ENCODE data around the gene PHEX. TPM values are rescaled to one million over a fixed set of nuclear protein-coding genes. Genes with fewer than 3 reads are reported as not detected.

Gene PHEX
- total RNA-seq, 1 donor from 2014 or later, result 0.41 TPM

DNA sequence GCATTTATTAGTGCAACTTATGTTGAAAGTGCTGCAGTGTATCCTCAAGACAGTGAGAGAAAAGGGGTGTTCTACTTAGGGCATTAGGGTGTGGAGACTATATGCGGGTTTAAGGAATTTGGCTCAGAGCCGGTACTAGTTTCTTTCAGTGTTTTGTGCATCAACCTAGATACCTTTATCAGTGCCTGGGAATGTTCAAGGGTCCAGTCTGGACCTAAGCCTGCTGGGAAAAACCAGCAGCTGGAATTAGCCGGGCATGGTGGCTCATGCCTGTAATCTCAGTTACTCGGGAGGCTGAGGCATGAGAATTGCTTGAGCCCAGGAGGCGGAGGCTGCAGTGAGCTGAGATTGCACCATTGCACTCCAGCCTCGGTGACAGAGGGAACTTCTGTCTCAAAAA is 7.4 kb downstream of the PHEX start:
- DNase-seq (ENCODE audit: extremely low read depth, low read depth, low spot score), result no peak

DNA sequence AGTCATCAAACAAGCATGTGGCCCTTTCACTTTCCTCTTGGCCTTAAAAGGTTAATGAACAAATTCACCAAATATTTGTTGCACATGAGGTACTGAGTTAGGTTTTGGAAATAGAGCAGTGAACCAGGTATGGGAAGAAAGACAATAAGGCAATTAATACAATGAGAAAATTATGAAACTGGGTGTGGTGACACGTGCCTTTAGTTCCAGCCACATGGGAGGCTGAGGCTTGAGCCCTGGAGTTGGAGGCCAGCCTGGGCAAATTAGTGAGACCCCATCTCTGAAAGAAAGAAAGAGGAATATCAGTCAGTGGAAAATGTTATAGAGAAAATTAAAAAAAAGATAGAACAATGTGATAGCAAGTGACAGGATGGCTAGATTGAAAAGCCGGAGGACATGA is 8.1 kb downstream of the PHEX start:
- DNase-seq (ENCODE audit: extremely low read depth, low read depth, low spot score), result no peak

DNA sequence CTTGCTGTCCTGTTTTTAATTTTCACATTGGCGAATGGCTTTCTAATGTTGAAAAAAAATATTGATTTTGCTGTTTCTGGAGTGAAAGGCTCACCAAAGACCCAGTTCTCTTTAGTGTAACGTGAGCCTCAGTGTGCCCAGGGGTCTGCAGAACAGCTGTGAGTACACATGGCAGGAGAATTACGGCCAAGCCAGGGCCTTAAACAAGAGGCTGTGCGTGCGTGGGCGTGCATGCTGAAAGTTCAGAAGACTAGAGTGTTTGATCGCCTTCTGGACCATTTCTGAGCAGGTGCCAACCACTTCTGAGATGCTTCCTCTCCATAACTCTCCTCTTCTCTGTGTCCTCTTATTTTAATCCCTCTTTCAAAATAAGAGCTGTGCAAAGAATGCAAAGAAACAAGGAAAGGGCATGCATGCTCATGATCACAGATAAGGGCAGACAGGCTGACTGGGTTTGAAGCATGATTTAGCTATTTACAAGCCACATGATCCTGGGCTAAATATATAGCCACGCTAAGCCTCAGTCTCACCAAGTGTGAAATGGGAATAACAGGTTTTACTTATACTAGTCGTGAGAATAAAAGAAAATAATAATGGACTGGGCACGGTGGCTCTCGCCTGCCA is 9.9 kb downstream of the PHEX start:
- DNase-seq (ENCODE audit: extremely low read depth, low read depth, low spot score), result no peak

DNA sequence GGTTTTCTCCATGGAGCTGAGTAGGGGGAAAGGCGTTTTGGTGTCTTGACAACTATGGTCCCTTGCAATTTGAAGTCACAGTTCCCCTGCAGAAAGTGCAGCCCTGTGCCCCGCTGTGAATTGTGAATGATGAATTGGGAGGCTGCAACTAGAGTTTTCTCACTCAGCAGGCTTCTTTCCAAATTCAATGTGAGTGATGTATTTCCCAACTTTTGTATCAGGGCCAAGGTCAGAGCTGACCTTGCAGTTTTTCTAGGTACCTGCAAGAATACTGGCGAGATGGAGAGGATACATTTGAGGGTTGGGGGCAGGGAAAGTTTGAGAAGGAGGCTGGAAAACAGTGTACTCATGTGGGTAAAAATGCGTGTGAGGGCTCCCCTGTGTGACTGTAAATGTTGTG is 11.7 kb downstream of the PHEX start:
- DNase-seq (ENCODE audit: extremely low read depth, low read depth, low spot score), result no peak

DNA sequence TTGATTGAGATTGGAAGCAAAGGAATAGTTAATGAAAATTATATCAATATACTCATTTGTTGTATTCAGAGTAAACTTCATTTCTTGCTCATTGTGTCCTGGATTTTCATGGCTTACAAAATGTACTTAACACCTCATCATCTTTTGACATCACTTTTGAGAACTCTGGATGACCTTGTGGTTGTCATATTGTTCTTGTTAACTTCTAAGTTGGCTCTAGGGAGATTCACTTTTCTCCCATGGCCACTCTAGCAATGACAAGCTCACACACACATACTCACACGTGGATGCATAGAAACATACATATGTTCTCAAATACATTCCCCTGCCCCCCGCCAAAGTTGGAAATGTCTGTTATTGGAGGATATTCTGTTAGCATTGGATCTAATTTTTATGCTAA is 15.3 kb downstream of the PHEX start:
- no peak for DNase-seq (ENCODE audit: extremely low read depth, low read depth, low spot score)

DNA sequence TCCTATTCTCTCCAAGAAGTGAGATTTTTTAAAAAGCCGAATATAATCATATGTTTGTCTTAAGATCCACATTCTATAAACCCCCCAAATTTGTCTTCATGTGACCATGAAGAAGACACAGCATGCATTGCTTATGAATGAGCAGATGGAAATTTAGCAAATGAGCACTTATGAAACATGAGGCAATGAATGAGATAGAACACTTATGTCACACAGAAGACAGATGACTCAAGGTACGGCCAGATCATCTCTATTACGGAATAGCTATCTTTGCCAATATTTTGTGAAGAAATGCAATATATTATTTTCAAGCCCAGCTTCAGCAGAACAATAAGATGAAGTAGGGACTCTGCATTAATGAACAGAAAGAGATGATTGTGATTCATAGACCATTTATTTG is 21.4 kb downstream of the PHEX start:
- DNase-seq (ENCODE audit: extremely low read depth, low read depth, low spot score), result no peak

DNA sequence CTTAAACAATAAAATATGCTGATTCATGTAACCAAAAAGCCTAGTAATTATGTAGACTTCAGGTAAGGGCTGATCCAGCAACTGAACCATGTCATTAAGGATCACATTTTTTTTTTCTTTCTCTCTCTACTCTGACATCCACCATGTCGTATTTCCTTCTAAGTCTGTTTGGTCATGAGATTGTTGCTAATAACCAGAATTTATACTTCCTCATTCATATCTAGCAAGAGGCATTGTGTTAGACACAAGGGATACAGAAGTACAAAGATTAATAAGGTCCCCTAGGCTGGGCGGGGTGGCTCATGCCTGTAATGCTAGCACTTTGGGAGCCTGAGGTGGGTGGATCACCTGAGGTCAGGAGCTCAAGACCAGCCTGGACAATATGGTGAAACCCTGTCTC is 24.1 kb downstream of the PHEX start:
- DNase-seq (ENCODE audit: extremely low read depth, low read depth, low spot score), result no peak

DNA sequence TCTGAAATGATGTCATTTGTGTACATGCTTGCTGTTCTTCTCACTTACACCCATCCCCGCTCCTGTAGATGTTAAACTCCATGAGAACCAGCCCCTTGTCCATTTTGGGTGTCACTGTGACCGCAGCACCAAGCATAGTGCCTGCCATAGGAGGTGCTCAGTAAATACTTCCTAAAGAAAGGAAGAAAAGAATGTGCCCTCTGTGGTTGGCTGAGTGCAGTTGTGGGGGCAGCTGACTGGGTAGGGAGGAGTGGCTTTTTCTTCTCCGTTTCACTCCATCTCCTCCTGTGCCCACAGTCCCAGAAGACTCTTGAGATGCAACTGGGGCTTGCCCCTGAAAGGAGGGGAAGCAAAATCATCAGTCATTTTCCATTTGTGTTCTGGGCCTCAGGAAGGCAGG is 25.5 kb downstream of the PHEX start:
- no peak for DNase-seq (ENCODE audit: extremely low read depth, low read depth, low spot score)

DNA sequence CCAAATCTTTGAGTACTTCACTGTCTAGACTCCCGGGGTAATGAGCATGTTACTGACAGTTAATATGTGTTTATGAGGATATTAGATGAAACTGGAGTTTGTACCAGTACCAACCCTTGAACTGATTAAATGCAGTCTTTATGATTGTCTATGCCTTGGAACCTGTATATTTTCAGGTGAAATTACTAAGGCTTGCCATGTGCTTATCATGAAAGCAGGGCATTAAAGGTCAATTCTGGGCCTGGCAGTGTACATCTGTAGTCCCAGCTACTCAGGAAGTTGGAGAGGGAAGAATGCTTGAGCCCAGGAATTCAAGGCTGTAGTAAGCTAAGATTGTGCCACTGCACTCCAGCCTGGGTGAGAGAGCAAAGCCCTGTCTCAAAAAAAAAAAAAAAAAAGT is 27.6 kb downstream of the PHEX start:
- no peak for DNase-seq (ENCODE audit: extremely low read depth, low read depth, low spot score)

DNA sequence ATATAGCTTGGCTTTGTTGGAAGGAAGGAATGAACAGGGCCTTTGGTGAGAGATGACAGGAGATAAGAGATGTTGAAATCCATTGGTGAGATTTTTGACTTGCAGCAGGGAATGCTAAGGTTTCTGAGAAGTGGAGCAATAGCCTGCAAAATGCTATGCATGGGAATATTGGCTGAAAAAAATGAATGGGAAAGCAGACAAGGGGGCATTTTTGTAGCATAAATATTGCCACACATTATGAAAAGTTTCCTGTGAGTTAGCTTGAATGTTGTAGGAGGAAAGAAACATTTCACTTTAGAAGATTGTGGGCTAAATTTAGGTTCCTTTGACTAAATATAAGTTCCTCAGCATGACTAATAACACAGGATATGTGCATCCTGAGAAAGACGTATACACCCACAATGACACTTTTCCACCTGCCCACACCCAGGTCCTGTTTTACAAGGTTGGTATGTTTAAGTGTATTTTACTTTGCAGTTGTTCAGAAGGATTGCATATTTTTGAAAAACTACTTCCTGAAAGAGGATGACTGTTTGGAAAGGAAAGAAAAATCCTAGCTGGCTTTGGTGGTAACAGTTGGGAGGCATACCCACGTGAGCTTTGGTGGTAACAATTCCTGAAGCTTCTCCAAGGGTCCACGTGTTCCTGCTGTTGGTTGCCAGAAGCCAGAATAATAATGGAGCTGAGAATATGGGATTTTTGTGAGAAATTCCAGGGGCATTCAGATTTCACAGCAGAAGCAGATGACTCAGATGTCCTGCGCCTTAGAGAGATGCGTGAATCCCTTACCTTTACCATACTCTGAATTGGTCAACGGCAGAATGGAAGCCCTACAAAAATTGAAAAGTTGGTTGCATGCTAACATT is 28.5 kb downstream of the PHEX start:
- DNase-seq (ENCODE audit: extremely low read depth, low read depth, low spot score), result no peak

DNA sequence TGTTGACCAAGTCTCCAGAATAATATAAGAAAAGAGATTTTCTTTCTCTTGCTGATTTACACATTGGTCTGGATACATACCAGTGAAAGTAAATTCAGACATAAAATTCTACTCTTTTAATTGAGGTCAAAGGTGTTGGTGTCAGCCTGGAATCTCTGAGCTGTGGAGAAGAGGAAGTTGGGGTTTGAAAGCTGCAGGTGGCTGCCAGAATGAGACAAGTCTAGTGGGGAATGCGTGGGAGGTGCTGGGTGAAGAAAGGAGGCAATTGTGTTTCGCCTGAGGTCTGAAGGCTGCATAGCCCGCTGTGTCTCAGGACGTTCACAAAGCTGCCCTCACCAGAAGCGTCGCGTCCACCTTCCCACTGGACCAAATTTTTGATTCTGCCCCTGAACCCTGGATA is 31.2 kb downstream of the PHEX start:
- no peak for DNase-seq (ENCODE audit: extremely low read depth, low read depth, low spot score)

DNA sequence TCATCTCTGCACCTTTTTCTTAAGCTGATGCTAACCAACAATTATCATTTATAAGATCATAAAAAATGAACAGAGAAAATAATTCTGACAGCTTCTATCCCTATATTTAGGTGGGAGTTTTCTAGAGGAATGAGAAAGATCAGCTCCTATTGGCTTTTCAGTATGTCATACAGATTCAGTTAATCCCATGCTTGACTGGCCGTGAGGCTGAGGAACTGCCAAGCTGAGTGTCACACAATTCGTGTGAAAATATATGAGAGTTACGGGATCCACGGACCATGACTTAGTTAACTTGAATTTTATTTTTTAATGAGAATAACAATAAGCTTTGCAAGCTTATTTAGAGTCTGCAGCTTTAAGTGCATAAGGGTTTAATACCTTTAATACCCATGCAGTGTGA is 37.5 kb downstream of the PHEX start:
- no peak for DNase-seq (ENCODE audit: extremely low read depth, low read depth, low spot score)

DNA sequence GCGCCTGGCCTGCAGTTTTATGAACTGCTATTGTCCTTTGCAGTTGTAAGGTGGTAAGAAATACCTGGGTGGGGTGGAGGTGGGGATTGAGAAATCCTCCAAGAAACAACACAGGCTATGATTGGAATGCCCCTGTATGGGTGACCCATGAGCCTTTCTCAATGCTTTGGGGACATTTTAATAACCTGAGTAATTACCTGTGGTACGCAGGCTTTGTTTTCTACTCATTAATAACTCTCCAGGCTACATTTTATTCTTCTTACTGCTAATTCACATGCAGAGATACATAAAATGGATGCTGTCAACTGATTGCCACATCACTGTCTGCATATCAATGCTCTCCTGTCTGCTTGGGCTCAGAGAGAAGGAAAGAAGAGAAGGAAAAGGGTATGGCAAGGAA is 41.8 kb downstream of the PHEX start:
- no peak for DNase-seq (ENCODE audit: extremely low read depth, low read depth, low spot score)

DNA sequence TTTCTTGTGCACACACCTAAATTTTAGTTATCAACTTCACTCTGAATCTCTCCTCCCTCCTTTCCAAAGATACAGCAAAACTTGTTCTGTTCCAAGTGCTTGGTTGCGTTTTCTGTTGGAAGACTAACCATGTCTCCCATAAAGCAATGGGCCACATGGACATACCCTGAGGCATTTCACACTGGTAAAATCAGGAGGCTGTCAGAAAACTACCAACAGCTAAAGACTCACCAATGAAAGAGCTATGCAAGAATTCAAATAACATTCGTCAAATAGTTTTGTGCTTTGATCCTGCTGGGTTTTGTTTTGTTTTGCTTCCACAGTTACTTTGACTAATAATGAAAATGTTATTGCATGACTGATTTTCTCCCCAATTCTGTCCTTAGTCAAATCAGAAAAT is 46.0 kb downstream of the PHEX start:
- DNase-seq (ENCODE audit: extremely low read depth, low read depth, low spot score), result no peak

DNA sequence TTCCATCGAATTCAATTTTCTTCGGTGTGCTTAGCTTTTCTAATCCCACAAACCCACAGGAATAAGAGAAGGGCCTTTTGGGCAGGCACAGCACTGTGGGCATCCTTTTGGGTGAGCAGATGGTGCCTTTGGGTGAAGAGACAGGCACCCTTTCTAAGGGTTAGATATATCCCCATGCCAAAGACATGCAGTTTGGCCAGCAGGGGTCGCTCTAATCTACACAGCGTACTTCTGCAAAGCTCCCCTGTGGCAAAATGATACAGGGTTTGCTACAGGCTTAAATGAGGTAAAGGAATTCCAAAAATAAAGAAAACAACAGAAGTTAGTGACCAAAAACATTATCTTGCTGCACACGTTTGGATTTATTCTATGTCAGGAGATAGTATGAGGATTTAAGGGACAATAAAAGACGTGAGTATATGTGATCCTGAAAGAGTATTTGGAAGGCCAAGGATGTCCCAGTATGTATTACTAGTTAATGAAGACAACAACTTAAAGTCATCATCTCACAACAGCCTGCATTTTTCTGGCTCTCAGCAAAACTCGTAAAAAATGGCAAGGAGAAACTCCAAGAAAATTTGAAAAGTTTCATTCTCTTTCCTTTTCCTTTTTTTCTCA is 49.5 kb downstream of the PHEX start:
- DNase-seq (ENCODE audit: extremely low read depth, low read depth, low spot score), result no peak

DNA sequence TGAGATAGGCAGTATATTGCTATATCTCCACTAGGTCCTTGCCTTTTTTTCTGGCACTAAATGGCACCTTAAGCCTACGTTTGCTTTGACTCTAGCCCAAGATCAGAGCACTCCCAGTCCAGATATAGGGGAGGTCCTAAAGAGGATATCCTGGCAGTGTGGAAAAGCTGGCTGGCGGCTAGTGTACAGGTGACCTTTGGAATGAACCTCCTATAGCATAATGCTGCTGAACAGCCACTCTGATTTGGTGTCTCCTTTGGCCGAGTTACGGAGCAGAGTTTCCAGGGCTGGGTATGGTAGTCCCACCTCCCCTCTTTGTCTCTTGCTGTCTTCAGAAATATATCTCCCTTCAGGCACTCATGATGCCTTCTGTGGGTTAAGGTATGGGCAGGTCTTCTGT is 53.9 kb downstream of the PHEX start:
- no peak for DNase-seq (ENCODE audit: extremely low read depth, low read depth, low spot score)

DNA sequence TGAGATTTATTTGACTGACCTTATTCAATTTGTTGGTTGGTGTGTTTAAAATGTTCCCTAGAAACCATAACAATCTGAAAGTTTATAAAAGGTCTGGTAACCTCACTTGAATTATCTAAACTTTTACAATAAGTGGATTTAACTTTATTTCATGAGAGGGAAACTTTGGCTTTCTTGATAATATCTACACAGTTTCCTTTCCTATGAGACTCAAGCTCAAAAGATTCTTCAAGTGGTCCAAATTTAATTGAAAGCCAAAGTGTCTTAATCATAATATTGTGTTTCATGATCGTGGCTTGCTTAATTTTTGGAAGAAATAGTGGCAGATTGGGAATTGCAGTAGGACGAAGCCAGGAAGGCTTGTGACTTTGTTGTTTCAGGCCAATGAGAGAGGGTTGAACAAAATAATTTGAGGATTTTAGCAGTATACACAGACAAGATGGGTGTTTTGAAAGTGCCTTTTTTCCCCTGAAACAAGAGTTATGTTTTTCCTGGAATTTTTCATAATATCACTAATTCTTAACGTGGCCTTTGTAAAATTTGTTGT is 55.0 kb downstream of the PHEX start:
- no peak for DNase-seq (ENCODE audit: extremely low read depth, low read depth, low spot score)

DNA sequence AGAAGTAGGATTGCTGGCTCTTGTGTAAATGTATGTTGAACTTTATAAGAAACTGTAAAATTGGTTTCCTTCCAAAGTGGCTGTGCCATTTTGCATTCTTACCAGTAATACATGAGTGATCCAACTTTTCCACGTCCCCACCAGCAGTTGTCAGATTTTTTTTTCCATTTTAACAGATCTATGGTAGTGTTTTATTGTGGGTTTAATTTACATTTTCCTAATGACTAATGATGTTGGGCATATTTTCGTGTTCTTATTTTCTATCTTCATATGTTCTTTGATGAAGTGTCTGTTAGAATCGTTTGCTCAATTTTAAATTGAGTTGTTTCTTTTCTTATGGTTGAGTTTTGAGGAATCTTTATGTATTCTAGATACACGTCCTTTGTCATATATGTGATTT is 56.2 kb downstream of the PHEX start:
- DNase-seq (ENCODE audit: extremely low read depth, low read depth, low spot score), result no peak

DNA sequence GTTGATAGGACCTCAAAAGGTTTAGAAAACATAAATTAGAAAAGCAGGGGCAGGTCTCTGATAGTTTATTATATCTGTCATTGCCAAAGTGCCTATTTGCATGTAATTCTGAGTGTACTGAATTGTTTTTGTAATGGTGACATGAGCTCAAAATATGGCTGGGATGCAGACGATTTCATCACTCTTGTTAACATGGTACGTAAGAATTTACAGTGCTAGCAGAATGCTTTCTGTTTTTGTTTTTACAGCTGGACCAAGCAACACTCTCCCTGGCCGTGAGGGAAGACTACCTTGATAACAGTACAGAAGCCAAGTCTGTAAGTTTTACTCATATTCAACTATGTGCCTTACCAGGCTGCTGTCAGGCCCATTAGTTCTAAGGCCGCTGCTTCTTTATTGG is 58.1 kb downstream of the PHEX start:
- no peak for DNase-seq (ENCODE audit: extremely low read depth, low read depth, low spot score)

DNA sequence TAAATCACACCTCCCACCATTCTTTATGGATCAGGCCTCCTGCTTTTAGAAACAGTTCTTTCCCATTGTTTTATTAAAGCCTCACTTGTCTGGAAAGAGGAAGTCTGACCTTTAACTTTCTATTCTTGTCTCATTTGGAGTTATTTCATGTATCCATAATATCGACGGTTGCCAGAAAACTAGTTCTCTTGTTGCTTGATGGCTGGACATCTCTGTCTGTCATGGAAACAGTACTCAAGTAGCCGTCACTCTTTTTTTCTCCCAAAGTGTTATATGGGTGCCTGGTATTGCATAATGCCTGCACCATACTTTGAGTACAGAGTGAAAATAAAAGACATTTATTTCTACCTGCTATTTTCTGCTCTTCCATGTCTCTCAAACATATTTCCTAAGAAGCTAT is 61.4 kb downstream of the PHEX start:
- DNase-seq (ENCODE audit: extremely low read depth, low read depth, low spot score), result no peak

DNA sequence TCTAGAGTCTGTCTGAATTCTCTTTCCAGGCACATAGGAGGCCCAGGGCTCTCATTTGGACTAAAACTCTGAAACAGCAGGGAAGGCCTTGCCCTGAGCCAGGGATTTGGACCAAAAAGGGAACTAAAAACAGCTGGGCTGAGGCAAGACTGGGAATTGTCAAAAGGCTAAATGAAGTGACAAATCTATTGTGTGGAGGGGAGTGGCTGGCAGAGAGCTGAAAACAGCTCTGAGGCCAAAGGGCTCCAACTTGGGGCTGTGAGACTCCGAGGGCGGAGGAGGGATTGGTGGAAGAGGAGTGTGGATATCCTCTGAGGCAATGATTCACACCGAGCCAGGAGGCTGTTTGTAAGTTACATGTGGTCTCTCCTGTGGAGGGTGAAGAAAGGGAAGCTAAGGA is 63.2 kb downstream of the PHEX start:
- DNase-seq (ENCODE audit: extremely low read depth, low read depth, low spot score), result no peak

DNA sequence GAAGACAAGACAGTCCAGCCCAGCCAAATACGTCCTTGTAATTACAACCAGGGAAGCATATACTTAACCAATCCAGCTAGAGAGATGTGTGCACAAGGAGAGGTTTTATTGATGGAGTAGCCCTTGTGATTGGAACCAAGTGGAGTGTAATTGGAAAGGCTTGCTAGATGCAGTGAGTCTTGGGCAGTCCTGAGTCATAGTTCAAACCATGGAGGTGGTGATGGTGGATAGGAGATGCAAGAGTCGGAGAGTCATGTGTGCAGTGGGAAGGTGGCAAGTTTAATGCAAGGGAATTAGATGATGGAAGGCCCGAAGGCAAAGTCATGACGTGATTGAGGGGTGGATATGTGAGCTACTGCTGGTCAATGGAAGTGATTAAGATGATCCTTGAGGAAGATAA is 63.7 kb downstream of the PHEX start:
- no peak for DNase-seq (ENCODE audit: extremely low read depth, low read depth, low spot score)

Data from glomerular endothelial cell (primary cell).